WTC11 (cell line): ENCODE results near the gene HIP1R. TPM values are rescaled to one million over a fixed set of nuclear protein-coding genes. Genes with fewer than 3 reads are reported as not detected.
A peak's percentile ranks its signal among the peaks of the same experiment; 100 is the strongest.

ENCODE experiments used
- ATAC-seq: fragments of 200-7000 bp; cut with Tn5 transposase; 2 replicates; pipeline ENCODE4 v1.10.0; 2021; ENCODE audit warnings: mild to moderate bottlenecking, moderate library complexity
- CTCF ChIA-PET: fragments of 300-600 bp; sonication (Branson Sonifier 250); formaldehyde crosslinking; loops from one replicate; lab custom pipeline; 2021; ENCODE audit warnings: antibody characterized with exemption; lab: Charles Lee
- POLR2A ChIA-PET: fragments of 350-600 bp; sonication (Branson Sonifier 250); formaldehyde crosslinking; loops from one replicate; lab custom pipeline; 2021; ENCODE audit warnings: antibody characterized with exemption; lab: Charles Lee
- DNase-seq: peaks from one replicate; pipeline ENCODE4 v3.0.0; 2021; ENCODE audit warnings: low spot score
- H3K27ac Mint-ChIP-seq: 2 replicates; pipeline ENCODE4 v1.8.0; 2021; ENCODE audit warnings: mixed read lengths
- H3K27me3 Mint-ChIP-seq: 2 replicates; pipeline ENCODE4 v1.8.0; 2021; ENCODE audit warnings: low read depth, mild to moderate bottlenecking, moderate library complexity, mixed read lengths
- H3K36me3 Mint-ChIP-seq: 2 replicates; pipeline ENCODE4 v1.8.0; 2021; ENCODE audit warnings: mixed read lengths
- H3K4me1 Mint-ChIP-seq: 2 replicates; pipeline ENCODE4 v1.8.0; 2022; ENCODE audit warnings: mixed read lengths
- H3K4me3 Mint-ChIP-seq: 2 replicates; pipeline ENCODE4 v1.8.0; 2021; ENCODE audit warnings: mild to moderate bottlenecking, moderate library complexity, mixed read lengths
- H3K9me3 Mint-ChIP-seq: 2 replicates; pipeline ENCODE4 v1.8.0; 2021; ENCODE audit warnings: mixed read lengths
- CREM ChIP-seq: sonication (generic); formaldehyde crosslinking; IDR thresholded peaks from 2 replicates; pipeline ENCODE4 v1.8.1; 2022; ENCODE audit warnings: mild to moderate bottlenecking, missing genetic modification reagents, moderate library complexity
- ESRRA ChIP-seq: sonication (generic); formaldehyde crosslinking; IDR thresholded peaks from 2 replicates; pipeline ENCODE4 v1.8.1; 2022; ENCODE audit warnings: mild to moderate bottlenecking, missing genetic modification reagents, borderline replicate concordance
- FOXJ3 ChIP-seq: sonication (generic); formaldehyde crosslinking; IDR thresholded peaks from 2 replicates; pipeline ENCODE4 v1.9.0; 2021; ENCODE audit warnings: missing genetic modification reagents, mild to moderate bottlenecking, borderline replicate concordance
- GABPB1 ChIP-seq: sonication (generic); formaldehyde crosslinking; IDR thresholded peaks from 2 replicates; pipeline ENCODE4 v1.8.1; 2023; ENCODE audit warnings: mild to moderate bottlenecking, missing genetic modification reagents
- GTF2I ChIP-seq: fragments of 250-450 bp; sonication (Bioruptor Pico); conservative IDR thresholded peaks from 2 replicates; pipeline ENCODE4 v1.4.0; 2021; ENCODE audit warnings: mild to moderate bottlenecking
- JUN ChIP-seq: sonication (generic); formaldehyde crosslinking; IDR thresholded peaks from 2 replicates; pipeline ENCODE4 v1.8.0; 2023; ENCODE audit warnings: mild to moderate bottlenecking, missing genetic modification reagents
- NR2C2 ChIP-seq: sonication (generic); formaldehyde crosslinking; IDR thresholded peaks from 2 replicates; pipeline ENCODE4 v1.8.0; 2022; ENCODE audit warnings: mild to moderate bottlenecking, missing genetic modification reagents
- RELA ChIP-seq: sonication (generic); formaldehyde crosslinking; IDR thresholded peaks from 2 replicates; pipeline ENCODE4 v1.8.1; 2022; ENCODE audit warnings: missing genetic modification reagents, mild to moderate bottlenecking, borderline replicate concordance
- SMAD3 ChIP-seq: sonication (generic); formaldehyde crosslinking; IDR thresholded peaks from 2 replicates; pipeline ENCODE4 v1.8.0; 2022; ENCODE audit warnings: missing genetic modification reagents, mild to moderate bottlenecking, borderline replicate concordance
- TCF7 ChIP-seq: sonication (generic); formaldehyde crosslinking; IDR thresholded peaks from 2 replicates; pipeline ENCODE4 v1.8.0; 2022; ENCODE audit warnings: mild to moderate bottlenecking, low read depth, missing genetic modification reagents, moderate library complexity
- TEAD4 ChIP-seq: sonication (generic); formaldehyde crosslinking; IDR thresholded peaks from 2 replicates; pipeline ENCODE4 v1.8.0; 2022; ENCODE audit warnings: mild to moderate bottlenecking, missing genetic modification reagents
- ZNF396 ChIP-seq: fragments of 250-450 bp; sonication (Bioruptor Pico); IDR thresholded peaks from 2 replicates; pipeline ENCODE4 v1.8.0; 2021; ENCODE audit warnings: mild to moderate bottlenecking, moderate library complexity, borderline replicate concordance
- total RNA-seq: library from RNA; stranded (reverse); gene quantifications from 3 replicates; pipeline ENCODE4 v1.2.3, GENCODE V29; 2021
- TF ChIP-seq, protein P1 (sequence below): sonication (generic); formaldehyde crosslinking; IDR thresholded peaks from 2 replicates; pipeline ENCODE4 v1.8.1; 2022; ENCODE audit warnings: low read depth, mild to moderate bottlenecking, moderate library complexity, missing genetic modification reagents, borderline replicate concordance
- TF ChIP-seq, protein P2 (sequence below): sonication (generic); formaldehyde crosslinking; conservative IDR thresholded peaks from 2 replicates; pipeline ENCODE4 v1.8.1; 2023; ENCODE audit warnings: mild to moderate bottlenecking, low read depth, missing genetic modification reagents, moderate library complexity
- TF ChIP-seq, protein P3 (sequence below): fragments of 200-600 bp; IDR thresholded peaks from 2 replicates; pipeline ENCODE4 v1.8.0; 2022; ENCODE audit warnings: antibody characterized with exemption
- TF ChIP-seq, protein P4 (sequence below): sonication (generic); formaldehyde crosslinking; IDR thresholded peaks from 2 replicates; pipeline ENCODE4 v1.8.0; 2022; ENCODE audit warnings: mild to moderate bottlenecking, missing genetic modification reagents
- TF ChIP-seq, protein P5 (sequence below): fragments of 250-450 bp; sonication (Bioruptor Pico); IDR thresholded peaks from 2 replicates; pipeline ENCODE4 v2.1.2; 2022; ENCODE audit warnings: mild to moderate bottlenecking, moderate library complexity
- TF ChIP-seq, protein P6 (sequence below): sonication (generic); formaldehyde crosslinking; IDR thresholded peaks from 2 replicates; pipeline ENCODE4 v1.8.1; 2023; ENCODE audit warnings: mild to moderate bottlenecking, moderate library complexity, missing genetic modification reagents
- TF ChIP-seq, protein P7 (sequence below): fragments of 250-450 bp; sonication (Bioruptor Pico); IDR thresholded peaks from 2 replicates; pipeline ENCODE4 v1.9.0; 2021; ENCODE audit warnings: moderate library complexity, mild to moderate bottlenecking, inconsistent platforms, borderline replicate concordance
- TF ChIP-seq, protein P8 (sequence below): fragments of 250-450 bp; sonication (Bioruptor Pico); conservative IDR thresholded peaks from 2 replicates; pipeline ENCODE4 v1.9.0; 2021; ENCODE audit warnings: mild to moderate bottlenecking
- TF ChIP-seq, protein P9 (sequence below): sonication (generic); formaldehyde crosslinking; IDR thresholded peaks from 2 replicates; pipeline ENCODE4 v1.8.0; 2022; ENCODE audit warnings: mild to moderate bottlenecking, missing genetic modification reagents

The HIP1R gene
- total RNA-seq, 1 experiment from 2014 or later: 45.2 TPM

DNA sequence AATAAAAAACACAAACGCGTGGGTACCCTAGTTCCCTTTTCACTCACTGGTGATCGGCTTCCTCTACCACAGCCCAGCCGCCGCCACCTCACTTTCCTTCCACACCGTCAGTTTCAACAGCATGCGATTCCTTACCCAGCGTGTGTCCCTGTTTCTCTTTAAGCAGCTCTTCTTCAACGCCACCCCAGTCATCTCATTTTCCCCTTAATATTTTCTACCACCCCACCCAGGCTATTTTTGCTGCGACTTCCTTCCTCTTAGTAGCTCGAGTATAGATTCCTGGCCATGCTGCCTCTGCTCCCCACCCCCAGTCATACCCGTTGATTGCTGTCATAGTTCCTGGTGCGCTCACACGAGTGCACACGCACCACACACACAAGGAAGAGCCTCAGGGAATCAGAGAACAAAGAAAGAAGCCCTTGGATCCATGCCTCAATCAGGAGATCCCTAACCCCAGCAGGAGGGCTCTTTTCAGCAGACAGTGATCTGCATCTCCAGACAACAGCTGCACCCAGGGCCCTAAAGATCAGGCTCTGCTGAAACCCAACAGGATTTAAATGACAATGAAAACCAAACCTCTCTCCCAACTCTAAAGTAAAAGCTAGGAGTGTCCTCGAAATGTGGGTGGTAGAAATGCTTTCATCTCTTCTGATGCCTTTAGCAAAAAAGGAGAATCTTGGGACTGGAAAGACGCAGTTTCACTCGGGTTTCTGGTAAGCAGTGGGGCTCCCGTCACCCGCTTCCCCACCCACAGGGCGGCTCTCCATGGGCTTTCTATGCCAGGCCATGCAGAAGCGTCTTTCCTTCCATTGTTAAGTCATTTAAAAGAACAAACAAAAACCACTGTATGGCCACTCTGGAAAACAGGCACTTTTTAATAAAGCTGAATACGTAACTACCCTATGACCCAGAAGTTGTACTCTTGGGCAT lies 36.9 kb downstream of the HIP1R start:
- peak; percentile 74 for ATAC-seq
- peak; percentile 99 for DNase-seq
- Mint-ChIP-seq H3K27ac (peak overlapping the region; percentile 64), H3K4me3 (0 out of 2 replicates have a peak overlapping the region, but pooled peaks have one; percentile 26), H3K36me3 (peaks cover 24% of the 10 kb centered on the region), H3K27me3 (peaks cover 99% of the 10 kb centered on the region), H3K9me3 (no peaks in the 10 kb centered on the region), H3K4me1 (peaks cover 36% of the 10 kb centered on the region)
- CTCF ChIA-PET: interaction anchor here (0.8 to 2.7 kb wide), 8 partner anchors 8 to 94 kb away, joined by 3 to 20 read pairs (median 4); partner anchors contain the start of gene ABCB9
- POLR2A ChIA-PET: interaction anchor here (0.6 kb wide), 1 partner anchor 99 kb away, joined by 4 read pairs; no protein-coding TSS in a partner anchor
- TF ChIP-seq, protein P1, sequence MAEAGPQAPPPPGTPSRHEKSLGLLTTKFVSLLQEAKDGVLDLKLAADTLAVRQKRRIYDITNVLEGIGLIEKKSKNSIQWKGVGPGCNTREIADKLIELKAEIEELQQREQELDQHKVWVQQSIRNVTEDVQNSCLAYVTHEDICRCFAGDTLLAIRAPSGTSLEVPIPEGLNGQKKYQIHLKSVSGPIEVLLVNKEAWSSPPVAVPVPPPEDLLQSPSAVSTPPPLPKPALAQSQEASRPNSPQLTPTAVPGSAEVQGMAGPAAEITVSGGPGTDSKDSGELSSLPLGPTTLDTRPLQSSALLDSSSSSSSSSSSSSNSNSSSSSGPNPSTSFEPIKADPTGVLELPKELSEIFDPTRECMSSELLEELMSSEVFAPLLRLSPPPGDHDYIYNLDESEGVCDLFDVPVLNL (CRISPR knock-in tag): no peak
- no peak for TF ChIP-seq NR2C2 (CRISPR knock-in tag)
- TF ChIP-seq GABPB1: no peak
- TF ChIP-seq GTF2I: no peak
- TF ChIP-seq, protein P2, sequence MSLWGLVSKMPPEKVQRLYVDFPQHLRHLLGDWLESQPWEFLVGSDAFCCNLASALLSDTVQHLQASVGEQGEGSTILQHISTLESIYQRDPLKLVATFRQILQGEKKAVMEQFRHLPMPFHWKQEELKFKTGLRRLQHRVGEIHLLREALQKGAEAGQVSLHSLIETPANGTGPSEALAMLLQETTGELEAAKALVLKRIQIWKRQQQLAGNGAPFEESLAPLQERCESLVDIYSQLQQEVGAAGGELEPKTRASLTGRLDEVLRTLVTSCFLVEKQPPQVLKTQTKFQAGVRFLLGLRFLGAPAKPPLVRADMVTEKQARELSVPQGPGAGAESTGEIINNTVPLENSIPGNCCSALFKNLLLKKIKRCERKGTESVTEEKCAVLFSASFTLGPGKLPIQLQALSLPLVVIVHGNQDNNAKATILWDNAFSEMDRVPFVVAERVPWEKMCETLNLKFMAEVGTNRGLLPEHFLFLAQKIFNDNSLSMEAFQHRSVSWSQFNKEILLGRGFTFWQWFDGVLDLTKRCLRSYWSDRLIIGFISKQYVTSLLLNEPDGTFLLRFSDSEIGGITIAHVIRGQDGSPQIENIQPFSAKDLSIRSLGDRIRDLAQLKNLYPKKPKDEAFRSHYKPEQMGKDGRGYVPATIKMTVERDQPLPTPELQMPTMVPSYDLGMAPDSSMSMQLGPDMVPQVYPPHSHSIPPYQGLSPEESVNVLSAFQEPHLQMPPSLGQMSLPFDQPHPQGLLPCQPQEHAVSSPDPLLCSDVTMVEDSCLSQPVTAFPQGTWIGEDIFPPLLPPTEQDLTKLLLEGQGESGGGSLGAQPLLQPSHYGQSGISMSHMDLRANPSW (CRISPR knock-in tag): no peak
- TF ChIP-seq, protein P3, sequence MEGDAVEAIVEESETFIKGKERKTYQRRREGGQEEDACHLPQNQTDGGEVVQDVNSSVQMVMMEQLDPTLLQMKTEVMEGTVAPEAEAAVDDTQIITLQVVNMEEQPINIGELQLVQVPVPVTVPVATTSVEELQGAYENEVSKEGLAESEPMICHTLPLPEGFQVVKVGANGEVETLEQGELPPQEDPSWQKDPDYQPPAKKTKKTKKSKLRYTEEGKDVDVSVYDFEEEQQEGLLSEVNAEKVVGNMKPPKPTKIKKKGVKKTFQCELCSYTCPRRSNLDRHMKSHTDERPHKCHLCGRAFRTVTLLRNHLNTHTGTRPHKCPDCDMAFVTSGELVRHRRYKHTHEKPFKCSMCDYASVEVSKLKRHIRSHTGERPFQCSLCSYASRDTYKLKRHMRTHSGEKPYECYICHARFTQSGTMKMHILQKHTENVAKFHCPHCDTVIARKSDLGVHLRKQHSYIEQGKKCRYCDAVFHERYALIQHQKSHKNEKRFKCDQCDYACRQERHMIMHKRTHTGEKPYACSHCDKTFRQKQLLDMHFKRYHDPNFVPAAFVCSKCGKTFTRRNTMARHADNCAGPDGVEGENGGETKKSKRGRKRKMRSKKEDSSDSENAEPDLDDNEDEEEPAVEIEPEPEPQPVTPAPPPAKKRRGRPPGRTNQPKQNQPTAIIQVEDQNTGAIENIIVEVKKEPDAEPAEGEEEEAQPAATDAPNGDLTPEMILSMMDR: no peak
- peak; percentile 82; the same call in 1 of the 2 replicates for TF ChIP-seq JUN (CRISPR knock-in tag)
- TF ChIP-seq, protein P4, sequence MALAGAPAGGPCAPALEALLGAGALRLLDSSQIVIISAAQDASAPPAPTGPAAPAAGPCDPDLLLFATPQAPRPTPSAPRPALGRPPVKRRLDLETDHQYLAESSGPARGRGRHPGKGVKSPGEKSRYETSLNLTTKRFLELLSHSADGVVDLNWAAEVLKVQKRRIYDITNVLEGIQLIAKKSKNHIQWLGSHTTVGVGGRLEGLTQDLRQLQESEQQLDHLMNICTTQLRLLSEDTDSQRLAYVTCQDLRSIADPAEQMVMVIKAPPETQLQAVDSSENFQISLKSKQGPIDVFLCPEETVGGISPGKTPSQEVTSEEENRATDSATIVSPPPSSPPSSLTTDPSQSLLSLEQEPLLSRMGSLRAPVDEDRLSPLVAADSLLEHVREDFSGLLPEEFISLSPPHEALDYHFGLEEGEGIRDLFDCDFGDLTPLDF (CRISPR knock-in tag): 0 out of 2 replicates have a peak, but pooled peaks have one; percentile 82
- no peak for TF ChIP-seq TCF7 (CRISPR knock-in tag)
- TF ChIP-seq, protein P5, sequence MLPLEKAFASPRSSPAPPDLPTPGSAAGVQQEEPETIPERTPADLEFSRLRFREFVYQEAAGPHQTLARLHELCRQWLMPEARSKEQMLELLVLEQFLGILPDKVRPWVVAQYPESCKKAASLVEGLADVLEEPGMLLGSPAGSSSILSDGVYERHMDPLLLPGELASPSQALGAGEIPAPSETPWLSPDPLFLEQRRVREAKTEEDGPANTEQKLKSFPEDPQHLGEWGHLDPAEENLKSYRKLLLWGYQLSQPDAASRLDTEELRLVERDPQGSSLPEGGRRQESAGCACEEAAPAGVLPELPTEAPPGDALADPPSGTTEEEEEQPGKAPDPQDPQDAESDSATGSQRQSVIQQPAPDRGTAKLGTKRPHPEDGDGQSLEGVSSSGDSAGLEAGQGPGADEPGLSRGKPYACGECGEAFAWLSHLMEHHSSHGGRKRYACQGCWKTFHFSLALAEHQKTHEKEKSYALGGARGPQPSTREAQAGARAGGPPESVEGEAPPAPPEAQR (CRISPR knock-in tag): no peak
- no peak for TF ChIP-seq ESRRA
- TF ChIP-seq, protein P6, sequence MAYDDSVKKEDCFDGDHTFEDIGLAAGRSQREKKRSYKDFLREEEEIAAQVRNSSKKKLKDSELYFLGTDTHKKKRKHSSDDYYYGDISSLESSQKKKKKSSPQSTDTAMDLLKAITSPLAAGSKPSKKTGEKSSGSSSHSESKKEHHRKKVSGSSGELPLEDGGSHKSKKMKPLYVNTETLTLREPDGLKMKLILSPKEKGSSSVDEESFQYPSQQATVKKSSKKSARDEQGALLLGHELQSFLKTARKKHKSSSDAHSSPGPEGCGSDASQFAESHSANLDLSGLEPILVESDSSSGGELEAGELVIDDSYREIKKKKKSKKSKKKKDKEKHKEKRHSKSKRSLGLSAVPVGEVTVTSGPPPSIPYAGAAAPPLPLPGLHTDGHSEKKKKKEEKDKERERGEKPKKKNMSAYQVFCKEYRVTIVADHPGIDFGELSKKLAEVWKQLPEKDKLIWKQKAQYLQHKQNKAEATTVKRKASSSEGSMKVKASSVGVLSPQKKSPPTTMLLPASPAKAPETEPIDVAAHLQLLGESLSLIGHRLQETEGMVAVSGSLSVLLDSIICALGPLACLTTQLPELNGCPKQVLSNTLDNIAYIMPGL (CRISPR knock-in tag): no peak
- peak; percentile 91 for TF ChIP-seq SMAD3
- TF ChIP-seq, protein P7, sequence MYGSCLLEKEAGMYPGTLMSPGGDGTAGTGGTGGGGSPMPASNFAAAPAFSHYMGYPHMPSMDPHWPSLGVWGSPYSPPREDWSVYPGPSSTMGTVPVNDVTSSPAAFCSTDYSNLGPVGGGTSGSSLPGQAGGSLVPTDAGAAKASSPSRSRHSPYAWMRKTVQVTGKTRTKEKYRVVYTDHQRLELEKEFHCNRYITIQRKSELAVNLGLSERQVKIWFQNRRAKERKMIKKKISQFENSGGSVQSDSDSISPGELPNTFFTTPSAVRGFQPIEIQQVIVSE (CRISPR knock-in tag): no peak
- no peak for TF ChIP-seq RELA (CRISPR knock-in tag)
- no peak for TF ChIP-seq ZNF396
- TF ChIP-seq, protein P8, sequence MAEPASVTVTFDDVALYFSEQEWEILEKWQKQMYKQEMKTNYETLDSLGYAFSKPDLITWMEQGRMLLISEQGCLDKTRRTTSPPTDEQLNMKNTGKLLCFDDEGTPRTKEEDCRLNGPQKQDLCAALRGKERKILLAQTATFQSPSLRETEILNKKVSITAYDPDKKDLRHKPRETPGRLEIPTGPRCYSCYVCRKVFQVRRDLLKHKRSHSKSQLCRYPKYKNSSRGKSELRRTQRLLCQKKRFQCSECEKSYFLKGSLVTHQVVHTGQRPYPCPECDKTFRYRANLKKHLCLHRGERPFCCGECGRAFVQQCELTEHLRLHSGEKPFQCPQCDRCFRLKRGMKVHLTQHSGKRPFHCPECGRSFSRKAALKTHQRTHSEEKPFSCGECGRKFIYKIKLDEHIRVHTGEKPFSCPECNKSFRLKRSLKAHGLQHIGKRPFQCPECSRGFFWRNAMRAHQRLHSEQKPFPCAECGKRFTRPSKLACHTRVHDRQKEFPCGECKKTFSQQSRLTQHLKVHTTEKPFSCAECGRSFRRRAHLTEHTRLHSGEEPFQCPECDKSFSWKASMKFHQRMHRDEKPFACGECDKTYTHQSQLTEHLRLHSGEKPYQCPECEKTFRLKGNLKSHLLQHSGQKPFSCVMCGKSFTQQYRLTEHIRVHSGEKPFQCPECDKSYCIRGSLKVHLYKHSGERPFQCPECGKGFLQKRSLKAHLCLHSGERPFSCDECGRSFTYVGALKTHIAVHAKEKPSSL (CRISPR knock-in tag): 0 out of 2 replicates have a peak, but pooled peaks have one; percentile 46
- peak; percentile 73; the same call in 1 of the 2 replicates for TF ChIP-seq CREM (CRISPR knock-in tag)
- TF ChIP-seq, protein P9, sequence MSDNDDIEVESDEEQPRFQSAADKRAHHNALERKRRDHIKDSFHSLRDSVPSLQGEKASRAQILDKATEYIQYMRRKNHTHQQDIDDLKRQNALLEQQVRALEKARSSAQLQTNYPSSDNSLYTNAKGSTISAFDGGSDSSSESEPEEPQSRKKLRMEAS (CRISPR knock-in tag): peak; percentile 37; the same call in 1 of the 2 replicates
- peak; percentile 81; the same call in 1 of the 2 replicates for TF ChIP-seq FOXJ3 (CRISPR knock-in tag)
- peak; percentile 58; the same call in 1 of the 2 replicates for TF ChIP-seq TEAD4 (CRISPR knock-in tag)
